Transverse colon (tissue), 4 donors: ENCODE measurements around the gene IGLL5. TPM values are rescaled to one million over a fixed set of nuclear protein-coding genes. Genes with fewer than 3 reads are reported as not detected.

ENCODE experiments used
- DNase-seq: peaks from one replicate; pipeline ENCODE4 v3.0.0-alpha.2; 2019
- H3K27ac ChIP-seq, 4 donors: fragments of 200-600 bp; sonication (generic); 2 replicates each; pipeline ENCODE4 v1.5.1; 2016 to 2018; ENCODE audit warnings: inconsistent platforms in 4 of 4
- H3K27me3 ChIP-seq: fragments of 200-600 bp; sonication (generic); 2 replicates; pipeline ENCODE4 v1.5.1; 2017; ENCODE audit warnings: inconsistent platforms
- H3K36me3 ChIP-seq, 4 donors: fragments of 200-600 bp; sonication (generic); 2 replicates each; pipeline ENCODE4 v1.5.1; 2017 to 2019; ENCODE audit warnings: inconsistent platforms in 4 of 4
- H3K4me1 ChIP-seq, 4 donors: fragments of 200-600 bp; sonication (generic); 2 replicates each; pipeline ENCODE4 v1.5.1; 2017 to 2020; ENCODE audit warnings: inconsistent platforms in 4 of 4
- H3K4me3 ChIP-seq, 4 donors: fragments of 200-600 bp; sonication (generic); 1 replicate in 1 of 4; 2 replicates in 3 of 4; pipeline versions ENCODE4 v1.5.1 to v1.6.1; 2017 to 2019; ENCODE audit warnings: inconsistent platforms in 4 of 4
- H3K9me3 ChIP-seq, 2 donors: fragments of 200-600 bp; sonication (generic); 2 replicates each; pipeline ENCODE4 v1.5.1; 2017 to 2019; ENCODE audit warnings: inconsistent platforms in 2 of 2
- EP300 ChIP-seq: sonication (generic); formaldehyde crosslinking; IDR thresholded peaks from one replicate; pipeline ENCODE4 v1.6.1; 2017; ENCODE audit warnings: antibody characterized with exemption, low read depth
- POLR2A ChIP-seq: fragments of 450-650 bp; IDR thresholded peaks from one replicate; pipeline ENCODE4 v1.6.1; 2016; ENCODE audit warnings: antibody characterized with exemption, mild to moderate bottlenecking, moderate library complexity
- POLR2AphosphoS5 ChIP-seq, 3 donors: sonication (generic); formaldehyde crosslinking; IDR thresholded peaks; one replicate each; pipeline ENCODE4 v1.6.1; 2016; ENCODE audit warnings: antibody characterized with exemption in 3 of 3
- WGBS, 2 donors: methylation state at CpG; one replicate each; pipeline ENCODE4 v1.1.5; 2018; ENCODE audit warnings: low coverage in 1 of 2; 5-methylcytosine and 5-hydroxymethylcytosine counted together
- in situ Hi-C, 4 donors: fragments of 200-750 bp; cut with MboI; loops; one replicate each; pipeline versions ENCODE4 v1.15.0 to v1.15.1; 2017; ENCODE audit warnings: low sequenced_read_pairs in 3 of 4, low pct_ligation_motif_present in 1 of 4, low pct_unique_long_range_greater_than_20kb in 1 of 4
- intact Hi-C: fragments of 100-400 bp; cut with DNase I; formaldehyde crosslinking; loops from one replicate; pipeline ENCODE4 v1.15.1; 2023; ENCODE audit warnings: low total_unique reads
- total RNA-seq, 4 donors: library from RNA; depleted of rRNA; stranded (reverse); fragments of >200 nt; gene quantifications; one replicate each; pipeline ENCODE4 v1.1.0, GENCODE V29; 2016
- TF ChIP-seq, protein P1 (sequence below), 5 experiments: fragments of 200-600 bp in 3 of 5; fragments of 450-650 bp in 2 of 5; sonication (generic) in 3 of 5; IDR thresholded peaks; 1 replicate in 2 of 5; 2 replicates in 3 of 5; pipeline ENCODE4 v1.5.1; 2016 to 2017; ENCODE audit warnings: antibody characterized with exemption in 5 of 5, inconsistent platforms in 3 of 5, mild to moderate bottlenecking in 2 of 5, moderate library complexity in 1 of 5

Gene IGLL5
- total RNA-seq, 4 donors from 2014 or later: 14.9 to 104 (median 33.8) TPM; not detected in 1

DNA sequence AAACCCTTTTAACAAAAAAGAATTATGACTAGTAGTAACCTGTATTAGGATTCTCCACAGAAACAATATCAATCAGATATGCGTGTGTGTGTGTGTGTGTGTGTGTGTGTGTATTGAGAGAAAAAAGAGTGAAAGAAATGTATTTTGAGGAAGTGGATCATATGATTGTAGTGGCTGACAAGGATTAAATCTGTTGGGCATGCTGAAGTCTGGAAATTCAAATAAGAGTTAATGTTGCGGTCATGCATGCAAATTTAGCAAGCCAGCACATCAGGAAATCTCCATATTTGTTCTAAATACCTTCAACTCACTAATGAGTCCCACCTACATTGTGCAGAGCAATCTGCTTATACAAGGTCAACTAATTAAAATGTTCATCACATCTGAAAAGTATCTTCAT lies 46.8 kb upstream of the IGLL5 start:
- TF ChIP-seq EP300: no peak
- no peak for TF ChIP-seq POLR2AphosphoS5 (IDR thresholded peaks at IDR 0.05)
- TF ChIP-seq, protein P1, sequence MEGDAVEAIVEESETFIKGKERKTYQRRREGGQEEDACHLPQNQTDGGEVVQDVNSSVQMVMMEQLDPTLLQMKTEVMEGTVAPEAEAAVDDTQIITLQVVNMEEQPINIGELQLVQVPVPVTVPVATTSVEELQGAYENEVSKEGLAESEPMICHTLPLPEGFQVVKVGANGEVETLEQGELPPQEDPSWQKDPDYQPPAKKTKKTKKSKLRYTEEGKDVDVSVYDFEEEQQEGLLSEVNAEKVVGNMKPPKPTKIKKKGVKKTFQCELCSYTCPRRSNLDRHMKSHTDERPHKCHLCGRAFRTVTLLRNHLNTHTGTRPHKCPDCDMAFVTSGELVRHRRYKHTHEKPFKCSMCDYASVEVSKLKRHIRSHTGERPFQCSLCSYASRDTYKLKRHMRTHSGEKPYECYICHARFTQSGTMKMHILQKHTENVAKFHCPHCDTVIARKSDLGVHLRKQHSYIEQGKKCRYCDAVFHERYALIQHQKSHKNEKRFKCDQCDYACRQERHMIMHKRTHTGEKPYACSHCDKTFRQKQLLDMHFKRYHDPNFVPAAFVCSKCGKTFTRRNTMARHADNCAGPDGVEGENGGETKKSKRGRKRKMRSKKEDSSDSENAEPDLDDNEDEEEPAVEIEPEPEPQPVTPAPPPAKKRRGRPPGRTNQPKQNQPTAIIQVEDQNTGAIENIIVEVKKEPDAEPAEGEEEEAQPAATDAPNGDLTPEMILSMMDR (IDR thresholded peaks at IDR 0.05): no peak
- no peak for TF ChIP-seq POLR2A

GRCh38 chr22:22841598-22841997 lies 46.0 kb upstream of the IGLL5 start:
- DNase-seq: no peak
- H3K9me3 ChIP-seq: no peaks in the 10 kb centered on the region
- no peak overlapping the region for H3K27ac ChIP-seq
- in situ Hi-C loops: no loop called here
- H3K36me3 ChIP-seq: no peaks in the 10 kb centered on the region
- H3K4me3 ChIP-seq: no peak overlapping the region
- no peaks in the 10 kb centered on the region for H3K27me3 ChIP-seq
- no peaks in the 10 kb centered on the region for H3K4me1 ChIP-seq
- no peak for TF ChIP-seq POLR2A
- TF ChIP-seq POLR2AphosphoS5 (IDR thresholded peaks at IDR 0.05): no peak
- TF ChIP-seq EP300: no peak
- TF ChIP-seq, protein P1 (IDR thresholded peaks at IDR 0.05): no peak
- intact Hi-C loops: no loop called here

More for the DNA sequence above, 46.8 kb upstream of the IGLL5 start:
- no peaks in the 10 kb centered on the region for H3K36me3 ChIP-seq
- 54 to 75% methylated on average over 1 to 2 of the region's 2 CpGs for WGBS, 2 donors
- no peak for DNase-seq
- peaks cover 2% of the 10 kb centered on the region for H3K27me3 ChIP-seq
- no peak overlapping the region for H3K4me3 ChIP-seq
- intact Hi-C loops (no loop called here), in situ Hi-C loops (no loop called here)
- no peak overlapping the region for H3K27ac ChIP-seq
- H3K4me1 ChIP-seq: no peaks in the 10 kb centered on the region
- no peaks in the 10 kb centered on the region for H3K9me3 ChIP-seq

DNA sequence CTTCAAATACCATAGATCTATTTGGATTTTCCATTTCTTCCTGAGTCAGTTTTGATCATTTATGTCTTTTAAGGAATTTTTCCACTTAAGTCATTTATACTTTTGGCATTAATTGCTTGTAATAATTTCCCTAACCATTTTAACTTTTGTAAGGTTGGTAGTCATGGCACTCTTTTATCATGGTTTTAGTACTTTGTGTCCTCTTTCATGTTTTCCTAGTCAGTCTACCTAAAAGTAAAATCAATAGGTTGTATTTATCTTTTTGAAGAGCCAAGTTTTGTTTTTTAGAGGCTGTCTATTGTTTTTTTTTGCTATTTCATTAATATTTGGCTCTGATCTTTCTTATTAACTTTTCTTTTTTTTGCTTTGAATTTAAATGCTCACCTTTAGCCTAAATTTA lies 45.5 kb upstream of the IGLL5 start:
- TF ChIP-seq, protein P1 (IDR thresholded peaks at IDR 0.05): no peak
- no peak for TF ChIP-seq POLR2A
- TF ChIP-seq POLR2AphosphoS5 (IDR thresholded peaks at IDR 0.05): no peak
- TF ChIP-seq EP300: no peak
- Histone ChIP-seq H3K4me1 (no peaks in the 10 kb centered on the region), H3K27ac (no peak overlapping the region), H3K4me3 (no peak overlapping the region), H3K27me3 (no peaks in the 10 kb centered on the region), H3K9me3 (no peaks in the 10 kb centered on the region), H3K36me3 (no peaks in the 10 kb centered on the region)
- in situ Hi-C loops: no loop called here
- no peak for DNase-seq
- intact Hi-C loops: no loop called here

DNA sequence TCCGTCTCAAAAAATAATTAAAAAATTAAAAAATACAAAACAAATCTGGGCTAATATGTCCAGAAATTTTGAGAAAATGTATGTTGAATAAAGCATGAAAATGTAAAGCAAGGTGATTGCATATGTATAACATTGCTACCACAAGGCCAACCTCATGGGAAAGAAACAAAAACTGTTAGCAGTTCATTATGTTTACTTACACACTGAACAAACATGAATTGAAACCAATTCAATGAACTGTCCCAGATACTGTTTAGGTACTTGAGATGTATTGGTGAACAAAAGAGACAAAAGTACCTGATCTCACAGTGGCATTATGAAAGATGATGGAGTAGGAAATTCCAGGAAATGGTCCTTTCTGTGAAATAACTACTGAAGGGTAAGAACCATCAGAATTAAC lies 43.8 kb upstream of the IGLL5 start:
- in situ Hi-C loops (no loop called here), intact Hi-C loops (no loop called here)
- TF ChIP-seq EP300: no peak
- TF ChIP-seq, protein P1 (IDR thresholded peaks at IDR 0.05): no peak
- no peak for TF ChIP-seq POLR2A
- TF ChIP-seq POLR2AphosphoS5 (IDR thresholded peaks at IDR 0.05): no peak
- Histone ChIP-seq H3K4me1 (no peaks in the 10 kb centered on the region), H3K27me3 (no peaks in the 10 kb centered on the region), H3K4me3 (no peak overlapping the region), H3K36me3 (no peaks in the 10 kb centered on the region), H3K27ac (no peak overlapping the region), H3K9me3 (no peaks in the 10 kb centered on the region)
- WGBS, 2 donors: 100% methylated on average over 1 of the region's 1 CpG
- no peak for DNase-seq
